Hepatocyte (in vitro differentiated cells): ENCODE results near the gene SAMMSON. TPM values are rescaled to one million over a fixed set of nuclear protein-coding genes. Genes with fewer than 3 reads are reported as not detected.

Source experiments
- DNase-seq: peaks from one replicate; pipeline ENCODE4 v3.0.0-alpha.2; 2016; ENCODE audit warnings: low spot score
- H2AFZ ChIP-seq: fragments of 200-600 bp; sonication (generic); 2 replicates; pipeline ENCODE4 v1.6.0; 2016; ENCODE audit warnings: antibody characterized with exemption, mild to moderate bottlenecking
- H3K27ac ChIP-seq: fragments of 200-600 bp; sonication (generic); 2 replicates; pipeline ENCODE4 v1.5.1; 2016; ENCODE audit warnings: mild to moderate bottlenecking
- H3K27me3 ChIP-seq: fragments of 200-600 bp; sonication (generic); 2 replicates; pipeline ENCODE4 v1.6.1; 2016
- H3K36me3 ChIP-seq: fragments of 200-600 bp; sonication (generic); replicated peaks from 2 replicates; pipeline ENCODE4 v1.5.1; 2016; ENCODE audit warnings: low read depth; ENCODE audit not compliant: insufficient read depth
- H3K4me1 ChIP-seq: fragments of 200-600 bp; sonication (generic); 2 replicates; pipeline ENCODE4 v1.5.1; 2016; ENCODE audit warnings: mild to moderate bottlenecking, moderate library complexity; ENCODE audit not compliant: insufficient read depth
- H3K4me2 ChIP-seq: fragments of 200-600 bp; sonication (generic); 2 replicates; pipeline ENCODE4 v1.6.0; 2016
- H3K4me3 ChIP-seq: fragments of 200-600 bp; sonication (generic); 2 replicates; pipeline ENCODE4 v1.5.1; 2016; ENCODE audit warnings: mild to moderate bottlenecking
- H3K79me2 ChIP-seq: fragments of 200-600 bp; sonication (generic); 2 replicates; pipeline ENCODE4 v1.6.0; 2017; ENCODE audit warnings: mild to moderate bottlenecking
- H3K9me2 ChIP-seq: fragments of 200-600 bp; sonication (generic); replicated peaks from 2 replicates; pipeline ENCODE4 v1.6.0; 2017; ENCODE audit warnings: mild to moderate bottlenecking; ENCODE audit not compliant: insufficient read depth
- H3K9me3 ChIP-seq: fragments of 200-600 bp; sonication (generic); 2 replicates; pipeline ENCODE4 v1.5.1; 2016; ENCODE audit warnings: low read depth, mild to moderate bottlenecking
- H4K20me1 ChIP-seq: fragments of 200-600 bp; sonication (generic); 2 replicates; pipeline ENCODE4 v1.6.0; 2016; ENCODE audit warnings: mild to moderate bottlenecking; ENCODE audit not compliant: insufficient read depth, poor library complexity, severe bottlenecking
- EZH2 ChIP-seq: fragments of 200-600 bp; sonication (generic); IDR thresholded peaks from 2 replicates; pipeline ENCODE4 v1.6.1; 2016; ENCODE audit warnings: antibody characterized with exemption, mild to moderate bottlenecking, borderline replicate concordance
- EZH2phosphoT487 ChIP-seq: fragments of 200-600 bp; sonication (generic); IDR thresholded peaks from one replicate; pipeline ENCODE4 v1.6.1; 2018; ENCODE audit warnings: antibody characterized with exemption, mild to moderate bottlenecking, low read depth, moderate library complexity; ENCODE audit not compliant: unreplicated experiment, severe bottlenecking
- WGBS: methylation state at CpG from one replicate; pipeline ENCODE4 v1.1.6; 2016; ENCODE audit warnings: low lambda C conversion rate; ENCODE audit errors: missing lambda C conversion rate; 5-methylcytosine and 5-hydroxymethylcytosine counted together
- polyA plus RNA-seq: library from polyadenylated mRNA; unstranded; fragments of >200 nt; fragmentation: Nextera tagmentation; extraction: Ambion mirVana; gene quantifications from 2 replicates; pipeline ENCODE4 v1.2.1, GENCODE V29; 2016
- total RNA-seq: library from RNA; depleted of rRNA; stranded (reverse); fragments of >200 nt; gene quantifications from 2 replicates; pipeline ENCODE4 v1.2.3, GENCODE V29; 2014
- TF ChIP-seq, protein P1 (sequence below): fragments of 200-600 bp; sonication (generic); IDR thresholded peaks from 2 replicates; pipeline ENCODE4 v1.5.1; 2016; ENCODE audit warnings: antibody characterized with exemption, mild to moderate bottlenecking; ENCODE audit not compliant: poor library complexity

The SAMMSON gene
- total and polyA plus RNA-seq, 2 experiments from 2014 or later, result 0.10 TPM; not detected in 1

DNA sequence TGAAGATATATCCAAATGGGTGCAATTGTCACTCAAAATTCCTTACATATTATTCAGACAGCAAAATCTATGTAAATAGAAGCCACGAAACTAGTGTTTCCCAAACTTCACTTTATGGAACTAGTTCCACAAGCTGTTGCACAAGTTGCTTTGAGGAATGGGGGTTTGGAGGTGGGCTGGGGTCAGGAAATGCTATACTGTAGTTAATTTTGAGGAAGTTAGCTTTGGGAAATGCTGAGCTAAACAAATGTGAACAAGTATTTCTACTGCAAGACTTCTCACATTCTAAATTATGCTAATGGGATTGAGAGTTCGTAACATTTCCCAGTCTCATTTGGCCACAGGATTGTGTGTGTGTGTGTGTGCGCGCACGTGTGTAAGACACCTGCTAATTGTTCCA lies 28.7 kb upstream of the SAMMSON start:
- Histone ChIP-seq H3K27me3 (no peaks in the 10 kb centered on the region), H3K9me2 (no peaks in the 10 kb centered on the region), H3K27ac (no peak overlapping the region), H3K4me3 (no peak overlapping the region), H3K36me3 (no peaks in the 10 kb centered on the region), H3K4me2 (no peak overlapping the region), H3K79me2 (no peaks in the 10 kb centered on the region), H2AFZ (no peak overlapping the region), H4K20me1 (no peaks in the 10 kb centered on the region), H3K9me3 (no peaks in the 10 kb centered on the region), H3K4me1 (no peaks in the 10 kb centered on the region)
- 92% methylated on average over 5 of the region's 5 CpGs for WGBS
- DNase-seq, result no peak
- TF ChIP-seq EZH2phosphoT487 (no peak), EZH2 (no peak)
- TF ChIP-seq, protein P1, sequence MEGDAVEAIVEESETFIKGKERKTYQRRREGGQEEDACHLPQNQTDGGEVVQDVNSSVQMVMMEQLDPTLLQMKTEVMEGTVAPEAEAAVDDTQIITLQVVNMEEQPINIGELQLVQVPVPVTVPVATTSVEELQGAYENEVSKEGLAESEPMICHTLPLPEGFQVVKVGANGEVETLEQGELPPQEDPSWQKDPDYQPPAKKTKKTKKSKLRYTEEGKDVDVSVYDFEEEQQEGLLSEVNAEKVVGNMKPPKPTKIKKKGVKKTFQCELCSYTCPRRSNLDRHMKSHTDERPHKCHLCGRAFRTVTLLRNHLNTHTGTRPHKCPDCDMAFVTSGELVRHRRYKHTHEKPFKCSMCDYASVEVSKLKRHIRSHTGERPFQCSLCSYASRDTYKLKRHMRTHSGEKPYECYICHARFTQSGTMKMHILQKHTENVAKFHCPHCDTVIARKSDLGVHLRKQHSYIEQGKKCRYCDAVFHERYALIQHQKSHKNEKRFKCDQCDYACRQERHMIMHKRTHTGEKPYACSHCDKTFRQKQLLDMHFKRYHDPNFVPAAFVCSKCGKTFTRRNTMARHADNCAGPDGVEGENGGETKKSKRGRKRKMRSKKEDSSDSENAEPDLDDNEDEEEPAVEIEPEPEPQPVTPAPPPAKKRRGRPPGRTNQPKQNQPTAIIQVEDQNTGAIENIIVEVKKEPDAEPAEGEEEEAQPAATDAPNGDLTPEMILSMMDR, result no peak

DNA sequence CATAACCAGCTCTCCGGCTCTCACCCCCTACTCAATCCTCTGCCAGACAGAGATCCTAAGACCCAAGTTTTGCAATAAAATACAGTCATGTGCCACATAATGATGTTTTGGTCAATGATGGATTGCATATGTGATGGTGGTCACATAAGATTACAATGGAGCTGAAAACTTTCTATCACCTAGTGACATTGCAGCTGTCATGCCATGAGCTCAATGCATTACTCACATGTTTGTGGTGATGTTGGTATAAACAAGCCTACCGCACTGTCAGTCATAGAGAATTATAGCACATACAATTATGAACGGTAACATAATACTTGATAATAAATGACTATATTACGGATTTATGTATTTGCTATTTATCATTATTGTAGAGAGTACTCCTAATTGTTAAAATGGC lies 26.9 kb upstream of the SAMMSON start:
- Histone ChIP-seq H3K27me3 (no peaks in the 10 kb centered on the region), H3K9me2 (no peaks in the 10 kb centered on the region), H3K4me1 (no peaks in the 10 kb centered on the region), H3K27ac (no peak overlapping the region), H2AFZ (no peak overlapping the region), H3K4me2 (no peak overlapping the region), H3K9me3 (no peaks in the 10 kb centered on the region), H3K79me2 (no peaks in the 10 kb centered on the region), H3K36me3 (no peaks in the 10 kb centered on the region), H4K20me1 (no peaks in the 10 kb centered on the region), H3K4me3 (no peak overlapping the region)
- no peak for DNase-seq
- TF ChIP-seq, protein P1, result no peak
- TF ChIP-seq EZH2phosphoT487, result no peak
- TF ChIP-seq EZH2, result no peak
- 91% methylated on average over 4 of the region's 4 CpGs for WGBS

DNA sequence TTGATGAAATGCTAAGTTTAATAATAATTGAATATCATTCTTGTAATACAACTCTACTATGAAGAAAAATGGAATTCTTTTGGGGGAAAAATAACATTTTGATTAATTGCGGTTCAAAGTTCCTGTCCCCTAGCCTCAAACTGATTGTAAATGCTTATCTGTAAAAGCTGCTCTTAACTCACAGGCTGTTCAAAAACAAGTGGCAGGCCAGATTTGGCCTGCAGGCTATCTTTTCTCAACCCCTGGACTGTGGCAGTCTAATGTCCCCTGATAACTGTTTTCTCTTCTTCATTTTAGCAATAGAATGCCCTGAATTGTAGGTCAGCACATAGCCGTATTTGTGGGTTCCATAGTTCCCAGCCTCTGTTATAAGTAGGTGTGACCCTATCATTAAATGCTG lies 23.5 kb upstream of the SAMMSON start:
- Histone ChIP-seq H3K4me3 (no peak overlapping the region), H4K20me1 (no peaks in the 10 kb centered on the region), H3K9me3 (no peaks in the 10 kb centered on the region), H3K9me2 (no peaks in the 10 kb centered on the region), H3K36me3 (no peaks in the 10 kb centered on the region), H3K27me3 (no peaks in the 10 kb centered on the region), H3K27ac (no peak overlapping the region), H2AFZ (no peak overlapping the region), H3K79me2 (no peaks in the 10 kb centered on the region), H3K4me2 (no peak overlapping the region), H3K4me1 (no peaks in the 10 kb centered on the region)
- DNase-seq, result no peak
- 55% methylated on average over 2 of the region's 2 CpGs for WGBS
- TF ChIP-seq EZH2 (no peak), EZH2phosphoT487 (no peak)
- TF ChIP-seq, protein P1, result no peak
